GM12878 (cell line): ENCODE data around the gene AIG1. TPM values are rescaled to one million over a fixed set of nuclear protein-coding genes. Genes with fewer than 3 reads are reported as not detected.

Experiments
- ATAC-seq: fragments of 200-7000 bp; cut with Tn5 transposase; 3 replicates; pipeline ENCODE4 v1.9.1; 2020; ENCODE audit warnings: mild to moderate bottlenecking, moderate library complexity
- BruUV-seq: library from RNA; stranded (reverse); fragments of 400-500 nt; replicated peaks from 2 replicates; lab custom pipeline; 2021; lab: Mats Ljungman, UMichigan
- CTCF ChIA-PET: fragments of 300-600 bp; sonication (Branson Sonifier 250); formaldehyde crosslinking; extraction: SDS; loops from one replicate; lab custom pipeline; 2021; ENCODE audit warnings: inconsistent platforms; lab: Yijun Ruan, JAX
- POLR2A ChIA-PET: fragments of 350-600 bp; formaldehyde crosslinking; extraction: SDS; loops from one replicate; lab custom pipeline; 2021; ENCODE audit warnings: inconsistent platforms; lab: Charles Lee
- RAD21 ChIA-PET: fragments of 300-600 bp; sonication (Branson Sonifier 250); formaldehyde crosslinking; loops from one replicate; lab custom pipeline; 2023; ENCODE audit warnings: antibody characterized with exemption; ENCODE audit not compliant: unreplicated experiment; lab: Charles Lee
- SMC1A ChIA-PET: fragments of 300-600 bp; sonication (Branson Sonifier 250); formaldehyde crosslinking; loops from one replicate; lab custom pipeline; 2023; ENCODE audit not compliant: unreplicated experiment, uncharacterized antibody; lab: Charles Lee
- DNase-seq: peaks from one replicate; pipeline ENCODE4 v3.0.0-alpha.2; 2011; ENCODE audit warnings: low read depth, low spot score
- FAIRE-seq: peaks from 3 replicates; lab custom pipeline; 2011; peaks lifted over from hg19 to GRCh38; lab: Jason Lieb, UNC
- H2AFZ ChIP-seq: 2 replicates; pipeline ENCODE4 v1.6.0; 2011; ENCODE audit warnings: low read depth, low read length, control low read depth; ENCODE audit not compliant: control insufficient read depth
- H3K27ac ChIP-seq: 2 replicates; pipeline ENCODE4 v1.5.1; 2011; ENCODE audit warnings: control low read depth; ENCODE audit not compliant: control insufficient read depth, insufficient read depth
- H3K27me3 ChIP-seq, 2 experiments: replicated peaks in 1 of 2; 2 replicates each; pipeline versions ENCODE4 v1.6.0 to v1.6.1; 2011; ENCODE audit warnings: low read length in 1 of 2; ENCODE audit not compliant: control insufficient read depth in 2 of 2, insufficient read depth in 2 of 2
- H3K36me3 ChIP-seq, 2 experiments: 2 replicates each; pipeline ENCODE4 v1.5.1; 2011; ENCODE audit warnings: low read length in 1 of 2; ENCODE audit not compliant: control insufficient read depth in 2 of 2, insufficient read depth in 2 of 2
- H3K4me1 ChIP-seq: 2 replicates; pipeline ENCODE4 v1.6.1; 2011; ENCODE audit warnings: mild to moderate bottlenecking, low read length, moderate library complexity, mixed read lengths; ENCODE audit not compliant: control insufficient read depth, insufficient read depth
- H3K4me2 ChIP-seq: 2 replicates; pipeline ENCODE4 v1.6.0; 2011; ENCODE audit warnings: control low read depth; ENCODE audit not compliant: control insufficient read depth, insufficient read depth
- H3K4me3 ChIP-seq: fragments of 200-600 bp; sonication (generic); 2 replicates; pipeline ENCODE4 v1.5.1; 2016
- H3K79me2 ChIP-seq: 2 replicates; pipeline ENCODE4 v1.6.0; 2011; ENCODE audit warnings: low read length; ENCODE audit not compliant: control insufficient read depth, insufficient read depth
- H3K9ac ChIP-seq: 2 replicates; pipeline ENCODE4 v1.8.0; 2011; ENCODE audit warnings: low read length, control low read depth, mixed read lengths; ENCODE audit not compliant: control insufficient read depth, insufficient read depth
- H3K9me3 ChIP-seq: replicated peaks from 3 replicates; pipeline ENCODE4 v1.5.1; 2011; ENCODE audit warnings: mild to moderate bottlenecking, low read length; ENCODE audit not compliant: control insufficient read depth, insufficient read depth
- H4K20me1 ChIP-seq: 2 replicates; pipeline ENCODE4 v1.6.0; 2011; ENCODE audit not compliant: control insufficient read depth, insufficient read depth
- ATF3 ChIP-seq: IDR thresholded peaks from 2 replicates; pipeline ENCODE4 v1.6.1; 2011; ENCODE audit warnings: low read depth, mild to moderate bottlenecking, low read length, moderate library complexity, borderline replicate concordance; ENCODE audit errors: extremely low read depth
- CHD1 ChIP-seq: IDR thresholded peaks from 2 replicates; pipeline ENCODE4 v1.6.1; 2012; ENCODE audit warnings: low read depth, low read length, improper control_type of control experiment
- CTCF ChIP-seq, 3 experiments: IDR thresholded peaks in 2 of 3; conservative IDR thresholded peaks in 1 of 3; 2 replicates each; pipeline ENCODE4 v1.5.1; 2011; ENCODE audit warnings: low read depth in 3 of 3, low read length in 3 of 3, mild to moderate bottlenecking in 3 of 3, control low read depth in 2 of 3, moderate library complexity in 2 of 3, inconsistent platforms in 1 of 3, mixed read lengths in 1 of 3; ENCODE audit not compliant: control insufficient read depth in 2 of 3, insufficient read depth in 1 of 3; ENCODE audit errors: extremely low read depth in 1 of 3
- HCFC1 ChIP-seq: fragments of 150-350 bp; IDR thresholded peaks from 2 replicates; pipeline ENCODE4 v1.6.1; 2014; ENCODE audit warnings: low read length
- IKZF1 ChIP-seq: fragments of 450-650 bp; conservative IDR thresholded peaks from 2 replicates; pipeline ENCODE4 v1.6.1; 2017; ENCODE audit warnings: antibody characterized with exemption, mild to moderate bottlenecking
- IKZF2 ChIP-seq, 2 experiments: fragments of 450-650 bp; IDR thresholded peaks; 2 replicates each; pipeline ENCODE4 v1.6.1; 2017; ENCODE audit warnings: mild to moderate bottlenecking in 2 of 2, moderate library complexity in 2 of 2
- MYC ChIP-seq: IDR thresholded peaks from 2 replicates; pipeline ENCODE4 v1.6.1; 2011; ENCODE audit warnings: mild to moderate bottlenecking, low read length, moderate library complexity, inconsistent platforms; ENCODE audit not compliant: insufficient read depth, insufficient replicate concordance, insufficient read length, severe bottlenecking
- POLR2A ChIP-seq: IDR thresholded peaks from 2 replicates; pipeline ENCODE4 v1.6.1; 2011; ENCODE audit warnings: low read depth, mild to moderate bottlenecking, low read length
- SP1 ChIP-seq: IDR thresholded peaks from one replicate; pipeline ENCODE4 v1.6.1; 2011; ENCODE audit warnings: low read depth, low read length
- SUPT20H ChIP-seq: IDR thresholded peaks from 2 replicates; pipeline ENCODE4 v1.6.1; 2011; ENCODE audit warnings: low read depth, mild to moderate bottlenecking, low read length, moderate library complexity, borderline replicate concordance; ENCODE audit not compliant: control insufficient read depth
- TAF1 ChIP-seq: IDR thresholded peaks from 2 replicates; pipeline ENCODE4 v1.6.1; 2011; ENCODE audit warnings: mild to moderate bottlenecking, low read depth, low read length, borderline replicate concordance
- ZBTB4 ChIP-seq: fragments of 450-650 bp; formaldehyde crosslinking; IDR thresholded peaks from 2 replicates; pipeline ENCODE4 v1.4.0; 2022; ENCODE audit warnings: mild to moderate bottlenecking, moderate library complexity
- ZNF207 ChIP-seq: fragments of 450-650 bp; IDR thresholded peaks from 2 replicates; pipeline ENCODE4 v1.6.1; 2014; ENCODE audit warnings: antibody characterized with exemption, mild to moderate bottlenecking, borderline replicate concordance
- WGBS: methylation state at CpG from one replicate; pipeline ENCODE4 v1.1.6; 2016; ENCODE audit warnings: low lambda C conversion rate; ENCODE audit not compliant: insufficient replicate concordance, insufficient coverage; ENCODE audit errors: missing lambda C conversion rate; 5-methylcytosine and 5-hydroxymethylcytosine counted together
- in situ Hi-C: fragments of 300-500 bp; cut with MboI; formaldehyde crosslinking; loops from 9 replicates; pipeline ENCODE4 v1.14.3; 2018; ENCODE audit warnings: mixed read lengths
- intact Hi-C: fragments of 100-400 bp; cut with micrococcal nuclease; formaldehyde crosslinking; loops from one replicate; pipeline ENCODE4 v1.14.2; 2022; ENCODE audit not compliant: unreplicated experiment
- polyA plus RNA-seq, 11 experiments: library from polyadenylated mRNA; depleted of rRNA in 4 of 11; unstranded in 6 of 11; stranded (reverse) in 5 of 11; fragments of >200 nt; fragmentation: Nextera tagmentation in 4 of 11; fragmentation: Illumina TruSeq in 1 of 11; extraction: Ambion mirVana in 4 of 11; extraction: Trizol in 1 of 11; gene quantifications; 1 replicate in 1 of 11; 2 replicates in 10 of 11; pipeline versions ENCODE4 v1.2.1 to v1.2.3, GENCODE V29; 2011 to 2016; ENCODE audit warnings: inconsistent platforms in 2 of 11, missing spikeins in 2 of 11, low read depth in 1 of 11
- total RNA-seq, 4 experiments: library from RNA; depleted of rRNA in 3 of 4; stranded (reverse); fragments of >200 nt in 3 of 4; fragmentation: Illumina TruSeq in 1 of 4; extraction: Trizol in 1 of 4; gene quantifications; 2 replicates each; pipeline versions ENCODE4 v1.2.1 to v1.2.3, GENCODE V29; 2013 to 2021

Gene AIG1
- total and polyA plus RNA-seq, 10 of the 15 experiments (the other 5 are each of a cell fraction or from before 2014, with no cell fraction given), result 27.0 to 74.5 (median 36.4) TPM

GRCh38 chr6:143034689-143035334 lies 25.9 kb upstream of the AIG1 start:
- H2AFZ ChIP-seq, result peak overlapping the region; percentile 55
- intact Hi-C loops (loop anchor here (5.0 kb wide), 1 partner anchor 88 kb away; the partner anchor contains the start of gene HIVEP2), in situ Hi-C loops (loop anchor here (5.0 kb wide), 1 partner anchor 343 kb away; no protein-coding TSS in a partner anchor)
- no peak overlapping the region for H3K4me3 ChIP-seq
- ChIA-PET RAD21 (interaction anchor here (0.6 kb wide), 1 partner anchor 221 kb away, joined by 5 read pairs; no protein-coding TSS in a partner anchor), SMC1A (interaction anchor here (0.6 to 1.4 kb wide), 5 partner anchors 11 to 68 kb away, joined by 3 to 4 read pairs (median 3); no protein-coding TSS in a partner anchor), CTCF (interaction anchor here (0.9 to 1.5 kb wide), 3 partner anchors 8 to 342 kb away, joined by 3 read pairs; no protein-coding TSS in a partner anchor), POLR2A (interaction anchor here (0.6 kb wide), 1 partner anchor 1112 kb away, joined by 3 read pairs; no protein-coding TSS in a partner anchor)
- H3K27me3 ChIP-seq, result peaks cover 0 to 2% of the 10 kb centered on the region in 2 experiments; a peak in 1 of 4 replicates
- H3K27ac ChIP-seq, result no peak overlapping the region
- WGBS, result 39% methylated on average over 9 of the region's 9 CpGs
- H3K79me2 ChIP-seq, result no peaks in the 10 kb centered on the region
- ATAC-seq (peak; percentile 87), FAIRE-seq (no peak), DNase-seq (no peak)
- H3K9me3 ChIP-seq, result no peaks in the 10 kb centered on the region; the same call in 2 of the 3 replicates
- H3K4me1 ChIP-seq, result peaks cover 14% of the 10 kb centered on the region
- H3K4me2 ChIP-seq, result peak overlapping the region; percentile 59
- H3K36me3 ChIP-seq, result no peaks in the 10 kb centered on the region
- BruUV-seq, result no TSS peak
- H4K20me1 ChIP-seq, result no peaks in the 10 kb centered on the region
- H3K9ac ChIP-seq, result no peak overlapping the region
- TF ChIP-seq CTCF (IDR thresholded peaks at IDR 0.05 in 2 of 3, conservative IDR thresholded peaks at IDR 0.05 in 1 of 3; ENCODE audit: control insufficient read depth in 2 of 3, extremely low read depth in 1 of 3, insufficient read depth in 1 of 3, low read depth in 3 of 3, low read length in 3 of 3), result no peak
- no peak for TF ChIP-seq ZNF207
- no peak for TF ChIP-seq MYC
- TF ChIP-seq ATF3, result no peak
- no peak for TF ChIP-seq HCFC1
- TF ChIP-seq SUPT20H, result no peak
- no peak for TF ChIP-seq IKZF1
- TF ChIP-seq ZBTB4, result no peak
- no peak for TF ChIP-seq SP1
- TF ChIP-seq TAF1, result no peak
- no peak for TF ChIP-seq IKZF2 (IDR thresholded peaks at IDR 0.05)
- no peak for TF ChIP-seq POLR2A
- TF ChIP-seq CHD1, result no peak
